K562 (cell line): Measurements from ENCODE around the gene ZDHHC19. TPM values are rescaled to one million over a fixed set of nuclear protein-coding genes. Genes with fewer than 3 reads are reported as not detected.

ENCODE experiments used
- ATAC-seq: fragments of 200-7000 bp; cut with Tn5 transposase; 3 replicates; pipeline ENCODE4 v1.9.1; 2020; ENCODE audit warnings: moderate library complexity
- BruUV-seq: library from RNA; stranded (reverse); fragments of 400-500 nt; replicated peaks from 2 replicates; lab custom pipeline; 2021; lab: Mats Ljungman, UMichigan
- CTCF ChIA-PET: fragments of 300-600 bp; formaldehyde crosslinking; extraction: SDS; loops from one replicate; lab custom pipeline; 2021; ENCODE audit warnings: low intra/inter-chr PET ratio; lab: Yijun Ruan, JAX
- POLR2A ChIA-PET: fragments of 300-600, 350-650 bp; sonication (Branson Sonifier 250); formaldehyde crosslinking; extraction: SDS; loops from one replicate; lab custom pipeline; 2021; ENCODE audit warnings: antibody characterized with exemption, inconsistent platforms; lab: Yijun Ruan, JAX
- DNase-seq, 4 experiments: peaks; one replicate each; pipeline versions ENCODE4 v3.0.0 to v3.0.0-alpha.2; 2011 to 2018; ENCODE audit warnings: low spot score in 3 of 4, mixed read lengths in 3 of 4; ENCODE audit errors: extremely low read depth in 1 of 4
- FAIRE-seq: peaks from 2 replicates; lab custom pipeline; 2011; peaks lifted over from hg19 to GRCh38; lab: Jason Lieb, UNC
- H2AFZ ChIP-seq: 2 replicates; pipeline ENCODE4 v1.6.0; 2011; ENCODE audit warnings: low read depth, low read length, control low read depth, inconsistent platforms
- H3K27ac ChIP-seq: fragments of 200-600 bp; 3 replicates; pipeline ENCODE4 v1.8.0; 2011; ENCODE audit warnings: low read depth, mild to moderate bottlenecking, control low read depth, inconsistent platforms, low read length, moderate library complexity, mixed read lengths; ENCODE audit errors: extremely low read depth
- H3K27me3 ChIP-seq, 2 experiments: fragments of 300-600 bp in 1 of 2; 2 replicates in 1 of 2; 3 replicates in 1 of 2; pipeline versions ENCODE4 v1.6.0 to v1.8.0; 2011; ENCODE audit warnings: inconsistent platforms in 2 of 2, low read length in 2 of 2, mild to moderate bottlenecking in 1 of 2, mixed read lengths in 1 of 2, moderate library complexity in 1 of 2; ENCODE audit not compliant: control insufficient read depth in 2 of 2, insufficient read depth in 2 of 2
- H3K36me3 ChIP-seq: fragments of 300-600 bp; 3 replicates; pipeline ENCODE4 v1.8.0; 2011; ENCODE audit warnings: mild to moderate bottlenecking, low read length, inconsistent platforms; ENCODE audit not compliant: control insufficient read depth, insufficient read depth
- H3K4me1 ChIP-seq, 2 experiments: fragments of 200-600 bp in 1 of 2; replicated peaks in 1 of 2; 2 replicates in 1 of 2; 3 replicates in 1 of 2; pipeline versions ENCODE4 v1.5.1 to v1.8.0; 2011; ENCODE audit warnings: inconsistent platforms in 2 of 2, low read length in 2 of 2, mild to moderate bottlenecking in 1 of 2, mixed read lengths in 1 of 2, moderate library complexity in 1 of 2; ENCODE audit not compliant: control insufficient read depth in 2 of 2, insufficient read depth in 2 of 2
- H3K4me2 ChIP-seq: 2 replicates; pipeline ENCODE4 v1.6.1; 2011; ENCODE audit warnings: low read length, control low read depth, inconsistent platforms, mixed read lengths; ENCODE audit not compliant: insufficient read depth
- H3K4me3 ChIP-seq: fragments of 200-600 bp; sonication (generic), shearing (Covaris generic); 2 replicates; pipeline ENCODE4 v1.5.1; 2016; ENCODE audit warnings: control low read depth, inconsistent platforms
- H3K79me2 ChIP-seq: fragments of 200-600 bp; 3 replicates; pipeline ENCODE4 v1.8.0; 2011; ENCODE audit warnings: low read length, inconsistent platforms; ENCODE audit not compliant: control insufficient read depth, insufficient read depth
- H3K9ac ChIP-seq, 2 experiments: 2 replicates each; pipeline versions ENCODE4 v1.6.0 to v1.6.1; 2011; ENCODE audit warnings: low read depth in 2 of 2, low read length in 2 of 2, control low read depth in 1 of 2, inconsistent platforms in 1 of 2, mild to moderate bottlenecking in 1 of 2, mixed read lengths in 1 of 2; ENCODE audit not compliant: insufficient read depth in 1 of 2
- H3K9me1 ChIP-seq: one replicate; pipeline ENCODE4 v1.6.0; 2011; ENCODE audit warnings: inconsistent platforms, mild to moderate bottlenecking, low read length, moderate library complexity; ENCODE audit not compliant: control insufficient read depth, insufficient read depth
- H3K9me3 ChIP-seq: replicated peaks from 2 replicates; pipeline ENCODE4 v1.5.1; 2011; ENCODE audit warnings: low read depth, low read length, inconsistent platforms; ENCODE audit not compliant: control insufficient read depth, insufficient read depth
- H4K20me1 ChIP-seq: replicated peaks from 2 replicates; pipeline ENCODE4 v1.6.1; 2011; ENCODE audit warnings: low read length, inconsistent platforms, mixed read lengths; ENCODE audit not compliant: control insufficient read depth, insufficient read depth
- NFATC3 ChIP-seq: fragments of 450-650 bp; IDR thresholded peaks from 2 replicates; pipeline ENCODE4 v1.6.1; 2017; ENCODE audit warnings: mild to moderate bottlenecking
- NONO ChIP-seq, 2 experiments: fragments of 200-400 bp in 1 of 2; fragments of 450-650 bp in 1 of 2; formaldehyde crosslinking in 1 of 2; IDR thresholded peaks; 2 replicates each; pipeline ENCODE4 v1.6.1; 2017; ENCODE audit warnings: low read depth in 2 of 2, mild to moderate bottlenecking in 2 of 2, moderate library complexity in 2 of 2, low read length in 1 of 2
- POLR2G ChIP-seq: fragments of 200-400 bp; formaldehyde crosslinking; IDR thresholded peaks from 2 replicates; pipeline ENCODE4 v1.6.1; 2017; ENCODE audit warnings: low read depth, mild to moderate bottlenecking, antibody characterized with exemption, low read length, moderate library complexity
- SAFB ChIP-seq: fragments of 200-400 bp; formaldehyde crosslinking; IDR thresholded peaks from 2 replicates; pipeline ENCODE4 v1.6.1; 2017; ENCODE audit warnings: low read depth, low read length, borderline replicate concordance
- SREBF2 ChIP-seq: sonication (generic); formaldehyde crosslinking; IDR thresholded peaks from 2 replicates; pipeline ENCODE4 v1.4.0; 2020; ENCODE audit warnings: mild to moderate bottlenecking, missing genetic modification reagents
- TBP ChIP-seq: optimal IDR thresholded peaks from 2 replicates; pipeline ENCODE3; 2011; ENCODE audit warnings: low read depth, low read length, improper control_type of control experiment
- WGBS: fragments of 100-300 bp; shearing (Covaris generic); methylation state at CpG from one replicate; pipeline ENCODE4 v1.1.6; 2016; ENCODE audit warnings: low coverage, mixed read lengths; ENCODE audit not compliant: insufficient coverage; ENCODE audit errors: missing lambda C conversion rate; 5-methylcytosine and 5-hydroxymethylcytosine counted together
- in situ Hi-C: fragments of 300-500 bp; cut with MboI; formaldehyde crosslinking; loops from 4 replicates; pipeline ENCODE4 v1.15.0; 2018; ENCODE audit warnings: inconsistent platforms, mixed read lengths
- intact Hi-C: fragments of 100-400 bp; cut with micrococcal nuclease; formaldehyde crosslinking; loops from 2 replicates; pipeline ENCODE4 v1.14.2; 2022
- polyA plus RNA-seq, 8 experiments: library from polyadenylated mRNA; depleted of rRNA in 4 of 8; stranded (reverse) in 5 of 8; unstranded in 3 of 8; fragments of >200 nt; fragmentation: Nextera tagmentation in 2 of 8; fragmentation: Illumina TruSeq in 1 of 8; extraction: Ambion mirVana in 2 of 8; extraction: Trizol in 1 of 8; gene quantifications; 2 replicates each; pipeline versions ENCODE4 v1.2.1 to v1.2.3, GENCODE V29; 2011 to 2014; ENCODE audit warnings: inconsistent platforms in 1 of 8, missing spikeins in 1 of 8
- total RNA-seq, 7 experiments: library from RNA; depleted of rRNA in 6 of 7; stranded (reverse); fragments of >200 nt in 6 of 7; fragmentation: Illumina TruSeq in 2 of 7; extraction: Trizol in 2 of 7; gene quantifications; 2 replicates each; pipeline versions ENCODE4 v1.2.1 to v1.2.3, GENCODE V29; 2011 to 2021; ENCODE audit warnings: low replicate concordance in 1 of 7
- TF ChIP-seq, protein P1 (sequence below): fragments of 450-650 bp; IDR thresholded peaks from 2 replicates; pipeline ENCODE4 v1.6.1; 2018; ENCODE audit warnings: mild to moderate bottlenecking, low read depth; ENCODE audit not compliant: partially characterized antibody

Gene ZDHHC19
- total and polyA plus RNA-seq, 9 of the 15 experiments (the other 6 are each of a cell fraction or from before 2014, with no cell fraction given) = 0.40 to 5.5 (median 1.1) TPM

DNA sequence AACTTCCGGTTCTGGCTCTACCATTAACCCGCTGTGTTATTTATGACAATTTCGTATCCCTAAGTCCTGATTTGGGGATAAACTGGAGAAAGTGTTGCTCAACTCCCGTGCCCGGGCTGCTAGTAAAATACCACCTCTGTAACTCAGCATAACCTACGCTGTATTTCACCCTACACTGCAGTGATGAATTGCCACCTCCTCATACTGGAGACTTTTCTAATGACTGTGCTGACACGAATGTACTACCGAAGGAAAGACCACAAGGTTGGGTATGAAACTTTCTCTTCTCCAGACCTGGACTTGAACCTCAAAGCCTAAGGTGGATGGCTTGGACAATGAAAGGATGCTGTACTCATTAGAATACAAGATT is 21.7 kb upstream of the ZDHHC19 start (continued):
- TF ChIP-seq NONO (IDR thresholded peaks at IDR 0.05; ENCODE audit: low read depth in 2 of 2, low read length in 1 of 2) = no peak
- TF ChIP-seq TBP = no peak
- TF ChIP-seq SAFB = no peak
- TF ChIP-seq, protein P1, sequence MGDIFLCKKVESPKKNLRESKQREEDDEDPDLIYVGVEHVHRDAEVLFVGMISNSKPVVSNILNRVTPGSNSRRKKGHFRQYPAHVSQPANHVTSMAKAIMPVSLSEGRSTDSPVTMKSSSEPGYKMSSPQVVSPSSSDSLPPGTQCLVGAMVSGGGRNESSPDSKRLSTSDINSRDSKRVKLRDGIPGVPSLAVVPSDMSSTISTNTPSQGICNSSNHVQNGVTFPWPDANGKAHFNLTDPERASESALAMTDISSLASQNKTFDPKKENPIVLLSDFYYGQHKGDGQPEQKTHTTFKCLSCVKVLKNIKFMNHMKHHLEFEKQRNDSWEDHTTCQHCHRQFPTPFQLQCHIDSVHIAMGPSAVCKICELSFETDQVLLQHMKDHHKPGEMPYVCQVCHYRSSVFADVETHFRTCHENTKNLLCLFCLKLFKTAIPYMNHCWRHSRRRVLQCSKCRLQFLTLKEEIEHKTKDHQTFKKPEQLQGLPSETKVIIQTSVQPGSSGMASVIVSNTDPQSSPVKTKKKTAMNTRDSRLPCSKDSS = no peak
- no peak for TF ChIP-seq NFATC3

DNA sequence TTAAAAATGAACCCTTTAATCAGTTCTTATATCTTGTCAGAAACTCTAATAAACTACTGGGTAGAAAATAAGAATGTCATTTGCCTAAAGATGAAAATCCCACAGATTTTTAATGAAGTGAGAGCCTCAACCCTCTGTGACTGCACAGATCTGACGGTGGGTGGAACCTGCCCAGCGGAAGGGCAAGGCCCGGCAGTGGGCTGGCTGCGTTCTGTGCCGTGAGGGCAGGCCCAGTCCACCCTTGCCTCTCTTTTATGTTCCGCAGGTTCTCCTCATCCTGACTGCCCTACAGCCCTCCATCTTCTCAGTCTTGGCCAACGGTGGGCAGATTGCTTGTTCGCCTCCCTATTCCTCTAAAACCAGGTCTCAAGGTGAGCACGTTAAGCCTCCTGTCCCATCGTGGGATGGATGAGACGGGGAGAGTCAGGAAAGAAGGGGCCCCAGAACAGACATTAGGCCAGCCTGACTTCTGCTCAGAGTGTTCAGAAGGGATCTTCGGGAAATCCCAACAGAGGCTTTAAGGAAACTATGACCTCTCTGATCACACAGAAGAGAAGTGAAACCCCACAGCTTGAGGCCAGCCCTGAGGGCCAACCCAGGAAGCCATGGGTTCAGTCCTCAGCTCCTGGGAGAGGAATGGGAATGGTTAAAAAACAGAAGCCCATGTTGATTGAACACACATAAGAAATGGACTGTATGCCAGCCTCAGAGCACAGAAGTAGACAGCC is 21.1 kb upstream of the ZDHHC19 start:
- DNase-seq = no peak
- ATAC-seq = no peak
- in situ Hi-C loops (no loop called here), intact Hi-C loops (no loop called here)
- BruUV-seq = no TSS peak
- no peaks in the 10 kb centered on the region for H3K9me3 ChIP-seq
- no peak overlapping the region for H3K4me3 ChIP-seq
- H2AFZ ChIP-seq = no peak overlapping the region
- 74% methylated on average over 12 of the region's 12 CpGs for WGBS
- H3K27ac ChIP-seq = no peak overlapping the region
- CTCF ChIA-PET = interaction anchor here (0.6 kb wide), 1 partner anchor 157 kb away, joined by 3 read pairs; no protein-coding TSS in a partner anchor
- peaks cover 4% of the 10 kb centered on the region; the same call in 1 of the 3 replicates for H3K36me3 ChIP-seq
- no peaks in the 10 kb centered on the region for H4K20me1 ChIP-seq
- no peak for FAIRE-seq
- H3K27me3 ChIP-seq = no peaks in the 10 kb centered on the region
- no peak overlapping the region for H3K4me2 ChIP-seq
- POLR2A ChIA-PET = no interaction called here
- H3K79me2 ChIP-seq = no peaks in the 10 kb centered on the region
- no peak overlapping the region for H3K9ac ChIP-seq
- no peak for TF ChIP-seq SREBF2
- 0 out of 2 replicates have a peak, but pooled peaks have one; percentile 18 for TF ChIP-seq POLR2G
- H3K9me1 ChIP-seq = peaks cover 9% of the 10 kb centered on the region
- peaks cover 0 to 11% of the 10 kb centered on the region in 2 experiments; a peak in 2 of 5 replicates for H3K4me1 ChIP-seq
